Neutrophil (primary cell): ENCODE data around the gene BLOC1S5.
A peak's percentile ranks its signal among the peaks of the same experiment; 100 is the strongest.

Experiments
- H3K27ac ChIP-seq: fragments of 200-600 bp; sonication (generic); 2 replicates; pipeline ENCODE4 v1.5.1; 2016; ENCODE audit warnings: mild to moderate bottlenecking, moderate library complexity
- H3K27me3 ChIP-seq: fragments of 200-600 bp; sonication (generic); 2 replicates; pipeline ENCODE4 v1.6.0; 2016; ENCODE audit warnings: mild to moderate bottlenecking
- H3K36me3 ChIP-seq: fragments of 200-600 bp; sonication (generic); 2 replicates; pipeline ENCODE4 v1.5.1; 2017
- H3K4me1 ChIP-seq, 2 experiments: fragments of 200-600 bp in 1 of 2; sonication (generic) in 1 of 2; 1 replicate in 1 of 2; 2 replicates in 1 of 2; pipeline versions ENCODE4 v1.5.1 to v1.6.1; 2013 to 2016; ENCODE audit warnings: low read depth in 1 of 2, low read length in 1 of 2, mild to moderate bottlenecking in 1 of 2, moderate library complexity in 1 of 2; ENCODE audit not compliant: control insufficient read depth in 1 of 2, insufficient read depth in 1 of 2
- H3K4me3 ChIP-seq, 2 experiments: fragments of 200-600 bp in 1 of 2; sonication (generic) in 1 of 2; 1 replicate in 1 of 2; 2 replicates in 1 of 2; pipeline ENCODE4 v1.5.1; 2013 to 2016; ENCODE audit warnings: low read depth in 1 of 2, low read length in 1 of 2, mild to moderate bottlenecking in 1 of 2, moderate library complexity in 1 of 2
- H3K9me3 ChIP-seq: fragments of 200-600 bp; sonication (generic); 2 replicates; pipeline ENCODE4 v1.5.1; 2016
- TF ChIP-seq, protein P1 (sequence below): fragments of 200-600 bp; sonication (generic); IDR thresholded peaks from 2 replicates; pipeline ENCODE4 v1.5.1; 2016; ENCODE audit warnings: antibody characterized with exemption

The BLOC1S5 gene

DNA sequence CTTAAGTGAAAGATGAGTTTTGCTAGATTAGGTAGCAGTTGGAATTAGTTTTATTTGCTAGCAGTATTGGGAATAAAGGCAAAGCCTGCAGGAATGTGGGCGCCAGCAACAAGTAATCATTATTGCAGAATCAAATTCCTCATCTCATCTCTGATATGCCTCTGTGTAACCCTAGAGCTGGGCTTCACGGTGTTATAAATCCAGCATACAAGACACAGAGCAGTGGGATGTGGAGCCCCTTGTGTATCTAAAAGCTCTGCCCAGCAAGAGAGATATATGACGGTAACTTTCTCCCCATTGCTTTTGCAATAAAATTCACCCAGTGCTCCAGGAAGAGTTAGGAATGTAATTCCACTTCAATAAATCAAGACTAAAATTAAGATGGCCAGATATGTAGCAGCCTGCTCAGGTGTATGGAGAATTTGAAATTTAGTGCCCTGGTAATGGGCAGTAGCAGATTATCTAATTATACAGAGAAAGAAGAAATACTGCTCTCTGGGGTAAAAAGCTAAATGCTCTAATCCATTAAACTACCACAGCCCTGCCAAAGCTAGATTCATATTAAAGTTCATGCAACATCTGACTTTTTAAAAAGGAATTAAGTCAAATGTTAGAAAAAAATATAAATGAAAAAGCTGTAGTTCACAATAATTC lies 5.6 kb upstream of the BLOC1S5 start:
- Histone ChIP-seq H3K27ac (no peak overlapping the region), H3K4me3 (no peak overlapping the region), H3K27me3 (no peaks in the 10 kb centered on the region), H3K9me3 (no peaks in the 10 kb centered on the region), H3K36me3 (no peaks in the 10 kb centered on the region), H3K4me1 (peaks cover 27 to 44% of the 10 kb centered on the region in 2 experiments)
- TF ChIP-seq, protein P1, sequence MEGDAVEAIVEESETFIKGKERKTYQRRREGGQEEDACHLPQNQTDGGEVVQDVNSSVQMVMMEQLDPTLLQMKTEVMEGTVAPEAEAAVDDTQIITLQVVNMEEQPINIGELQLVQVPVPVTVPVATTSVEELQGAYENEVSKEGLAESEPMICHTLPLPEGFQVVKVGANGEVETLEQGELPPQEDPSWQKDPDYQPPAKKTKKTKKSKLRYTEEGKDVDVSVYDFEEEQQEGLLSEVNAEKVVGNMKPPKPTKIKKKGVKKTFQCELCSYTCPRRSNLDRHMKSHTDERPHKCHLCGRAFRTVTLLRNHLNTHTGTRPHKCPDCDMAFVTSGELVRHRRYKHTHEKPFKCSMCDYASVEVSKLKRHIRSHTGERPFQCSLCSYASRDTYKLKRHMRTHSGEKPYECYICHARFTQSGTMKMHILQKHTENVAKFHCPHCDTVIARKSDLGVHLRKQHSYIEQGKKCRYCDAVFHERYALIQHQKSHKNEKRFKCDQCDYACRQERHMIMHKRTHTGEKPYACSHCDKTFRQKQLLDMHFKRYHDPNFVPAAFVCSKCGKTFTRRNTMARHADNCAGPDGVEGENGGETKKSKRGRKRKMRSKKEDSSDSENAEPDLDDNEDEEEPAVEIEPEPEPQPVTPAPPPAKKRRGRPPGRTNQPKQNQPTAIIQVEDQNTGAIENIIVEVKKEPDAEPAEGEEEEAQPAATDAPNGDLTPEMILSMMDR = no peak

DNA sequence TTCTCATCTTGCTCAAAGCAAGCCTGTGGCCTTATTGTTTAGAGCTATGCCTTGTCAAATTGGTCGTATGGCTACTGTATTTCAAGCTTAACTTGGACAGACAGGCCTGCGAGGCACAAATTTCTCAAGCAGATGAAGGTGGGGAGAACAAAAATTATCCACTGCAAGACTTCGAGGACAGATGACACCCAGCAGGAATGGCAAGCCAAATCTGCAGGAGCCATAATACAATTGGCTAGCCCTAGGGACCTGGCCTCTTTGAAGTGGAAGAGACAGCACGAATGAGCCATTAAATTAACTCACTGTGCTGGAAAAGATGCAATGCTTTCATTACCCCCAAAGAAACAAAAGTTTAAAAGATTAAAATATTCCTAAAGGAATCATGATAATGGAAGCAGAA lies 5.0 kb upstream of the BLOC1S5 start:
- H3K4me3 ChIP-seq = no peak overlapping the region
- no peak overlapping the region for H3K27ac ChIP-seq
- H3K9me3 ChIP-seq = no peaks in the 10 kb centered on the region
- TF ChIP-seq, protein P1 = no peak
- peaks cover 24 to 42% of the 10 kb centered on the region in 2 experiments for H3K4me1 ChIP-seq
- H3K36me3 ChIP-seq = no peaks in the 10 kb centered on the region
- H3K27me3 ChIP-seq = no peaks in the 10 kb centered on the region

DNA sequence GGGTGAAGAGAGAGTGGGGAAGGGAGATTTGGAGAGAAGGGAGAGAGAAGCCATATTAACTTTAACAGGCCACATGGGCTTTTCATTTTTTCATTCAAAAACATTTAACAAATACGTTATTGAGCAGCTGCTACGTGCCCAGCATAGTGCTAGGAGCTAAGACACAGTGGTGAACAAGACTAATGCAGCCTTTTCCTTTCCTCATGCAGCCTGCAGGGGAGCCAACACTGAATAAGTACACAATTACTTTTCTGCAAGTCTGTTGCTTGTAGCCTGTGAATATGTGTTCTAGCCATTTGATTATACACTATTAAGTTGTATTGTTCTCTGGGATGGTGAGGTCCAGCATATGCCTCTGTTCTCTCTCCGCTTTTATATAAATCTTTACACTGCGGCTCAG lies 1.9 kb upstream of the BLOC1S5 start:
- Histone ChIP-seq H3K27ac (peak overlapping the region; percentile 8), H3K27me3 (no peaks in the 10 kb centered on the region), H3K9me3 (no peaks in the 10 kb centered on the region), H3K4me3 (no peak overlapping the region), H3K36me3 (peaks cover 6% of the 10 kb centered on the region), H3K4me1 (peaks cover 18 to 33% of the 10 kb centered on the region in 2 experiments)
- TF ChIP-seq, protein P1 = no peak

DNA sequence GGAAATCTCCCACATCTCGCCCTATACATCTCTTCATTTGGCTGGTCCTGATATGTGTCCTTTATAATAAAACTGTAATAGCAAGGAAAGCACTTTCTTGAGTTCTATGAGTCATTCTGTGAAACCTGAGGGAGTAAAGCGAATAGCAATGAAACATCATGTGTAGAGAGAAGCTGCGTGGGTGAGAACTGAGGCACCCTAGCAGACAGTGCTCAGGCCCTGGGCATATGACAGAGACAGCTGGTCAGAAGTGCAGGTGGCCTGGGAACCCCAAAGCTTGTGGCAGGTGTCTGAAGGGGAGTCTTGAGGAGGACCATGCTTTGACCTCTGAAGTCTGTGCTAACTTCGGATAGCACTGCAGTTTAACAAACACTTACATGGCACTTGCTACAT lies 1.3 kb upstream of the BLOC1S5 start:
- Histone ChIP-seq H3K36me3 (peaks cover 10% of the 10 kb centered on the region), H3K9me3 (no peaks in the 10 kb centered on the region), H3K4me3 (no peak overlapping the region), H3K27ac (peak overlapping the region; percentile 81), H3K4me1 (peaks cover 18 to 33% of the 10 kb centered on the region in 2 experiments), H3K27me3 (no peaks in the 10 kb centered on the region)
- TF ChIP-seq, protein P1 = no peak

DNA sequence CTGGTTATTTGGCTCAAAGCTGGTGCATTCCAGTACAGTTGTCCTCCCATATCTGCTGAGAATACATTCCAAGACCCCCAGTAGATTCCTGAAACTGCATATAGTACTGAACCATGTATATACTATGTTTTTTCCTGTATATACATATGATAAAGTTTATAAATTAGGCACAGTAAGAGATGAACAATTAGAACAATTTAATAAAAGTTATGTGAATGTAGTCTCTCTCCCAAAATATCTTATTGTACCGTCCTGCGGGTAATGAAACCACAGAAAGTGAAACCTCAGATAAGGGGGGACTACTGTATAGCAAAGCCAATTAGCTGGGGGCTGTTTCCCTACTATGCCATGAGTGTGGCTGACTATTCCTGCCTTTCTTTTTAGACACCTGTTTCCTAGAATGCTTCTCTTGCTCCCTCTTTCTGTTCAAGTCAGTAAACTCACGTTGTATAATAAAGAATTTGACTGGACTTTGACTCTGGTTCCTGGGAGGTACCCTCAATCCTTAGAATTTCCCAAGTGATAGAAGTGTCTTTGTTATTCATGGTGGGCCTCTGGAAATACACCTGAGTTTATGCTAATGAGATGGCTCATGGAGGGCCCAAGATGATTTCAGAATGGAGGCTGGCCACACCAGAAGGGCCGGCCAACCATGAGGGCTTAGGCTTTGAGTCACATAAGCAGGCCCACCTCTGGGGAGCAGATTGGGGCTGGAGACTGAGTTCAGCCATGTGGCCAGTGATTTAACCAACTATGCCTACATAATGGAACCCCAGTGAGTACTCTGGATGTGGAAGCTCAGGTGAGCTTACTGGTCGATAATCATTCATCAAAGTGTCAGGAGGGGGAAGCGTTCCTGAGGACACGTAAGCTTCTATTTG lies 689 bp upstream of the BLOC1S5 start:
- Histone ChIP-seq H3K4me1 (peaks cover 18 to 33% of the 10 kb centered on the region in 2 experiments), H3K27me3 (no peaks in the 10 kb centered on the region), H3K27ac (peak overlapping the region; percentile 81), H3K36me3 (peaks cover 11% of the 10 kb centered on the region), H3K9me3 (no peaks in the 10 kb centered on the region), H3K4me3 (peak overlapping the region; percentile 73 to 75)
- TF ChIP-seq, protein P1 = no peak
